OCI-LY1 (cell line): ENCODE measurements around the gene NTHL1.
A peak's percentile ranks its signal among the peaks of the same experiment; 100 is the strongest.

Experiments
- H2AFZ ChIP-seq: fragments of 200-600 bp; sonication (generic), shearing (Covaris generic); 2 replicates; pipeline ENCODE4 v1.6.0; 2014; ENCODE audit warnings: antibody characterized with exemption, mild to moderate bottlenecking, low read length
- H3F3A ChIP-seq: fragments of 200-600 bp; sonication (generic), shearing (Covaris generic); 2 replicates; pipeline ENCODE4 v1.6.0; 2014; ENCODE audit warnings: mild to moderate bottlenecking, antibody characterized with exemption, low read length, moderate library complexity; ENCODE audit not compliant: insufficient read depth
- H3K27ac ChIP-seq: fragments of 200-600 bp; sonication (generic); 2 replicates; pipeline ENCODE4 v1.5.1; 2014; ENCODE audit warnings: low read length, mixed run types, mild to moderate bottlenecking, low read depth; ENCODE audit not compliant: poor library complexity, severe bottlenecking
- H3K27me3 ChIP-seq: fragments of 200-600 bp; sonication (generic); 2 replicates; pipeline ENCODE4 v1.6.0; 2014; ENCODE audit warnings: antibody characterized with exemption, mild to moderate bottlenecking, low read length, moderate library complexity; ENCODE audit not compliant: insufficient read depth
- H3K36me3 ChIP-seq: fragments of 200-600 bp; sonication (generic); 2 replicates; pipeline ENCODE4 v1.6.1; 2014; ENCODE audit warnings: mild to moderate bottlenecking, antibody characterized with exemption, low read length, moderate library complexity, mixed read lengths; ENCODE audit not compliant: insufficient read depth
- H3K4me1 ChIP-seq: fragments of 200-600 bp; sonication (generic); 2 replicates; pipeline ENCODE4 v1.5.1; 2014; ENCODE audit warnings: mild to moderate bottlenecking, low read length, moderate library complexity; ENCODE audit not compliant: insufficient read depth, severe bottlenecking
- H3K4me2 ChIP-seq: fragments of 200-600 bp; sonication (generic), shearing (Covaris generic); 2 replicates; pipeline ENCODE4 v1.6.1; 2014; ENCODE audit warnings: low read length
- H3K4me3 ChIP-seq: fragments of 200-600 bp; sonication (generic); 2 replicates; pipeline ENCODE4 v1.5.1; 2014; ENCODE audit warnings: low read length, low read depth, mild to moderate bottlenecking, mixed read lengths; ENCODE audit not compliant: poor library complexity, severe bottlenecking
- H3K79me2 ChIP-seq: fragments of 200-600 bp; shearing (Covaris generic); 2 replicates; pipeline ENCODE4 v1.6.1; 2016; ENCODE audit warnings: mixed run types, low read length, mixed read lengths; ENCODE audit not compliant: insufficient read depth
- H3K9ac ChIP-seq: fragments of 200-600 bp; sonication (generic), shearing (Covaris generic); 2 replicates; pipeline ENCODE4 v1.6.1; 2014; ENCODE audit warnings: mild to moderate bottlenecking, low read length, mixed read lengths
- H3K9me2 ChIP-seq: fragments of 200-600 bp; sonication (generic), shearing (Covaris generic); 2 replicates; pipeline ENCODE4 v1.6.1; 2014; ENCODE audit warnings: low read depth, mild to moderate bottlenecking, low read length, mixed read lengths
- H3K9me3 ChIP-seq: fragments of 200-600 bp; shearing (Covaris generic); 2 replicates; pipeline ENCODE4 v1.6.1; 2014; ENCODE audit warnings: low read length, mixed read lengths
- H4K20me1 ChIP-seq: fragments of 200-600 bp; sonication (generic), shearing (Covaris generic); 2 replicates; pipeline ENCODE4 v1.6.0; 2016; ENCODE audit warnings: mild to moderate bottlenecking, low read length; ENCODE audit not compliant: insufficient read depth
- CTCF ChIP-seq: fragments of 200-600 bp; sonication (generic), shearing (Covaris generic); IDR thresholded peaks from 2 replicates; pipeline ENCODE4 v1.5.1; 2017; ENCODE audit warnings: mild to moderate bottlenecking, antibody characterized with exemption, low read length, moderate library complexity, mixed read lengths
- EZH2 ChIP-seq: fragments of 200-600 bp; sonication (generic), shearing (Covaris generic); IDR thresholded peaks from 2 replicates; pipeline ENCODE4 v1.8.0; 2017; ENCODE audit warnings: borderline replicate concordance, mixed run types, mild to moderate bottlenecking, antibody characterized with exemption, low read length, moderate library complexity, mixed read lengths

The NTHL1 gene

GRCh38 chr16:1992704-1993317 is 54.8 kb downstream of the NTHL1 start:
- H2AFZ ChIP-seq: no peak overlapping the region
- no peak overlapping the region for H3K9ac ChIP-seq
- H3F3A ChIP-seq: no peaks in the 10 kb centered on the region; the same call in 1 of the 2 replicates
- peaks cover 16% of the 10 kb centered on the region for H3K36me3 ChIP-seq
- H3K9me2 ChIP-seq: no peaks in the 10 kb centered on the region
- H3K27me3 ChIP-seq: peaks cover 6% of the 10 kb centered on the region; the same call in 1 of the 2 replicates
- no peak overlapping the region for H3K4me3 ChIP-seq
- no peaks in the 10 kb centered on the region for H3K9me3 ChIP-seq
- H3K4me2 ChIP-seq: no peak overlapping the region
- H3K4me1 ChIP-seq: peaks cover 29% of the 10 kb centered on the region
- H3K27ac ChIP-seq: peak overlapping the region; percentile 70
- no peaks in the 10 kb centered on the region for H4K20me1 ChIP-seq
- TF ChIP-seq EZH2 (no peak), CTCF (no peak)
- H3K79me2 ChIP-seq: no peaks in the 10 kb centered on the region

- Histone ChIP-seq H3K4me2 (peak overlapping the region; percentile 68), H3K9ac (peak overlapping the region; percentile 61), H3K4me1 (peaks cover 29% of the 10 kb centered on the region), H3K9me2 (no peaks in the 10 kb centered on the region), H3K4me3 (peak overlapping the region; percentile 60), H4K20me1 (no peaks in the 10 kb centered on the region), H3K36me3 (peaks cover 9% of the 10 kb centered on the region), H3F3A (no peaks in the 10 kb centered on the region; the same call in 1 of the 2 replicates), H2AFZ (no peak overlapping the region), H3K79me2 (no peaks in the 10 kb centered on the region), H3K27me3 (peaks cover 6% of the 10 kb centered on the region; the same call in 1 of the 2 replicates), H3K27ac (peak overlapping the region; percentile 48), H3K9me3 (no peaks in the 10 kb centered on the region)
- TF ChIP-seq EZH2: no peak
- TF ChIP-seq CTCF: no peak
Observed at GRCh38 chr16:1991948-1992703, 55.5 kb downstream of the NTHL1 start.

- Histone ChIP-seq H3K36me3 (peaks cover 8% of the 10 kb centered on the region), H3K4me2 (peak overlapping the region; percentile 68), H3F3A (no peaks in the 10 kb centered on the region; the same call in 1 of the 2 replicates), H4K20me1 (no peaks in the 10 kb centered on the region), H3K9ac (peak overlapping the region; percentile 61), H3K27ac (peak overlapping the region; percentile 48), H3K27me3 (peaks cover 6% of the 10 kb centered on the region; the same call in 1 of the 2 replicates), H2AFZ (no peak overlapping the region), H3K4me3 (peak overlapping the region; percentile 60), H3K4me1 (peaks cover 29% of the 10 kb centered on the region), H3K9me2 (no peaks in the 10 kb centered on the region), H3K79me2 (no peaks in the 10 kb centered on the region), H3K9me3 (no peaks in the 10 kb centered on the region)
- no peak for TF ChIP-seq EZH2
- TF ChIP-seq CTCF: no peak
Observed at GRCh38 chr16:1991588-1991947, 56.1 kb downstream of the NTHL1 start.
